ENCODE data around the gene PPP1R36. TPM values are rescaled to one million over a fixed set of nuclear protein-coding genes. Genes with fewer than 3 reads are reported as not detected.

The PPP1R36 gene
- total and polyA plus RNA-seq, 2 of the 8 experiments (the other 6 are each of a cell fraction or from before 2014, with no cell fraction given) = 0.39 to 0.93 TPM

DNA sequence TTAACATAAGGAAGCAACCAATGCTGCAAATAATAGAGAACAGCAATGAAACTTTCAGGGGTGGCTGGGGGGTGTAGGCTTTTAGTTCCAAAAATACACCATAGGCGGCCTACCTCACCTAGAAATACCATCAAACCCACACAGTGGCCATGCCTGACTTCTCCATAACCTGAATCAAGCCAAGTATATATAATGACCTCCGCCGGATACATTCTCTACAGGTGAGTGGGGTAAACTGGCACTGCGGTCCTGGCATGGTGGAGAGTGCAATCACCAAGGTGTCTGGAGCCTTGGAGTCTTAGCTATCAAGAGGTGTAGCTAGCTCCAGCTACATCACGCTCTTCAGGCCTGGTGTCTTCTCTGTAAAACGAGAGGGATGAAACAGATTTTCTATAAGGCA, 47.3 kb upstream of the PPP1R36 start:
- H4K5ac ChIP-seq (ENCODE audit: insufficient read length, low read depth, low read length) = no peak overlapping the region
- peaks cover 19% of the 10 kb centered on the region for H3K23me2 ChIP-seq (ENCODE audit: low read depth, low read length)
- no peaks in the 10 kb centered on the region; a peak in 1 of 8 replicates for H3K36me3 ChIP-seq (ENCODE audit: control insufficient read depth in 2 of 4, insufficient read depth in 4 of 4, low read length in 3 of 4)
- TF ChIP-seq YY1 (IDR thresholded peaks at IDR 0.05; ENCODE audit: low read depth, low read length) = no peak
- TF ChIP-seq SP2 (IDR thresholded peaks at IDR 0.05; ENCODE audit: low read length) = no peak
- no peak for TF ChIP-seq POU5F1 (IDR thresholded peaks at IDR 0.05; ENCODE audit: low read depth, low read length)
- no peak for TF ChIP-seq TBP (IDR thresholded peaks at IDR 0.05; ENCODE audit: low read depth, low read length)
- TF ChIP-seq SIX5 (IDR thresholded peaks at IDR 0.05; ENCODE audit: low read depth, low read length) = no peak
- no peak for TF ChIP-seq SIN3A (conservative IDR thresholded peaks at IDR 0.05 in 1 of 2, IDR thresholded peaks at IDR 0.05 in 1 of 2; ENCODE audit: low read depth in 1 of 2, low read length in 2 of 2)
- TF ChIP-seq TAF7 (optimal IDR thresholded peaks at IDR 0.05; ENCODE audit: borderline replicate concordance, low read depth, low read length) = no peak
- TF ChIP-seq, protein P1, sequence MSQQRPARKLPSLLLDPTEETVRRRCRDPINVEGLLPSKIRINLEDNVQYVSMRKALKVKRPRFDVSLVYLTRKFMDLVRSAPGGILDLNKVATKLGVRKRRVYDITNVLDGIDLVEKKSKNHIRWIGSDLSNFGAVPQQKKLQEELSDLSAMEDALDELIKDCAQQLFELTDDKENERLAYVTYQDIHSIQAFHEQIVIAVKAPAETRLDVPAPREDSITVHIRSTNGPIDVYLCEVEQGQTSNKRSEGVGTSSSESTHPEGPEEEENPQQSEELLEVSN (IDR thresholded peaks at IDR 0.05) = no peak
- no peak for TF ChIP-seq BCL11A (IDR thresholded peaks at IDR 0.05; ENCODE audit: low read depth in 2 of 2, low read length in 2 of 2)
- TF ChIP-seq MAFK (IDR thresholded peaks at IDR 0.05; ENCODE audit: low read depth, low read length) = no peak
- TF ChIP-seq FOSL1 (IDR thresholded peaks at IDR 0.05; ENCODE audit: insufficient read depth, low read depth, low read length) = no peak
- TF ChIP-seq KDM4A (IDR thresholded peaks at IDR 0.05; ENCODE audit: low read depth, low read length, severe bottlenecking) = no peak
- TF ChIP-seq NRF1 (IDR thresholded peaks at IDR 0.05; ENCODE audit: low read depth, low read length) = no peak
- H3K4me3 ChIP-seq (ENCODE audit: extremely low read depth in 1 of 4, insufficient read depth in 2 of 4, low read depth in 3 of 4, low read length in 4 of 4) = peak overlapping the region; percentile 68 to 93 (median 78); a peak in 7 of 8 replicates
- no peak overlapping the region for H3K27ac ChIP-seq (ENCODE audit: low read depth, low read length)
- H4K8ac ChIP-seq (ENCODE audit: extremely low read depth, insufficient read depth, low read length) = no peak overlapping the region
- H3K79me2 ChIP-seq (ENCODE audit: control insufficient read depth in 1 of 2, insufficient read depth in 2 of 2, low read length in 2 of 2) = peaks cover 11 to 60% of the 10 kb centered on the region in 2 experiments; a peak in 3 of 4 replicates
- H3K27me3 ChIP-seq (replicated peaks in 1 of 4; ENCODE audit: control insufficient read depth in 3 of 4, extremely low read depth in 1 of 4, insufficient read depth in 3 of 4, low read length in 3 of 4) = no peaks in the 10 kb centered on the region
- H2BK120ac ChIP-seq (replicated peaks; ENCODE audit: low read depth, low read length) = no peak overlapping the region
- no peak overlapping the region for H2BK20ac ChIP-seq (ENCODE audit: low read length)
- CTCF ChIA-PET (ENCODE audit: partially characterized antibody) = interaction anchor here (0.6 to 1.7 kb wide), 10 partner anchors 8 to 268 kb away, joined by 3 to 4 read pairs (median 3); no protein-coding TSS in a partner anchor
- H2AK5ac ChIP-seq (ENCODE audit: low read depth, low read length) = no peak overlapping the region
- DNase-seq (ENCODE audit: low read depth in 1 of 2, low spot score in 2 of 2) (no peak), FAIRE-seq (no peak)
- no peak overlapping the region for H2BK15ac ChIP-seq (ENCODE audit: low read length)
- H3K9me3 ChIP-seq (ENCODE audit: insufficient read depth in 2 of 2, low read depth in 1 of 2, low read length in 1 of 2) = no peaks in the 10 kb centered on the region
- peaks cover 2 to 10% (median 7%) of the 10 kb centered on the region in 4 experiments; a peak in 4 of 7 replicates for H3K4me1 ChIP-seq (replicated peaks in 1 of 4; ENCODE audit: control insufficient read depth in 3 of 4, insufficient read depth in 4 of 4, low read length in 3 of 4)
- no peak overlapping the region; the same call in 1 of the 2 replicates for H2BK12ac ChIP-seq (ENCODE audit: low read depth, low read length)
- no peak overlapping the region for H3K23ac ChIP-seq (ENCODE audit: insufficient read length)
- no peak overlapping the region for H2AFZ ChIP-seq (ENCODE audit: low read length)
- peak overlapping the region; percentile 97 for H3K4me2 ChIP-seq (ENCODE audit: insufficient read depth in 1 of 2, low read depth in 2 of 2, low read length in 2 of 2)
- H2BK5ac ChIP-seq (ENCODE audit: low read depth, low read length) = no peak overlapping the region
- no peak overlapping the region for H3K18ac ChIP-seq (ENCODE audit: extremely low read depth, low read length)
- H3K4ac ChIP-seq (replicated peaks; ENCODE audit: insufficient read length, low read depth, low read length) = no peak overlapping the region
- no peak overlapping the region for H3K14ac ChIP-seq (ENCODE audit: insufficient read length)
- peaks cover 3 to 6% of the 10 kb centered on the region in 2 experiments for H4K20me1 ChIP-seq (replicated peaks in 1 of 2; ENCODE audit: control insufficient read depth in 1 of 2, insufficient read depth in 2 of 2, low read length in 2 of 2)
- peaks cover 4% of the 10 kb centered on the region for H3K79me1 ChIP-seq (ENCODE audit: low read depth, low read length)
- no peak overlapping the region for H4K91ac ChIP-seq (replicated peaks; ENCODE audit: insufficient read length, low read length)
- 88% methylated on average over 6 of the region's 6 CpGs; no CpG with 5 or more reads in 1 of the 2 experiments for WGBS, 2 experiments (ENCODE audit: extremely low coverage in 1 of 2, insufficient coverage in 1 of 2, insufficient read length in 1 of 2, insufficient replicate concordance in 2 of 2, low coverage in 1 of 2, low lambda C conversion rate in 2 of 2, missing lambda C conversion rate in 1 of 2)
- no peak overlapping the region for H3K56ac ChIP-seq (replicated peaks; ENCODE audit: insufficient read length, low read depth, low read length)
- H3K9ac ChIP-seq (replicated peaks in 1 of 4; ENCODE audit: extremely low read depth in 1 of 4, low read depth in 3 of 4, low read length in 3 of 4) = peak overlapping the region in 3 of 4 experiments; percentile 75 to 96 (median 95); a peak in 5 of 7 replicates
- POLR2A ChIA-PET (ENCODE audit: partially characterized antibody) = interaction anchor here (0.6 to 4.4 kb wide), 13 partner anchors 9 to 207 kb away, joined by 3 to 52 read pairs (median 4); partner anchors contain the start of genes AKAP5 and HSPA2
